ENCODE measurements around the gene ARHGAP32.

The ARHGAP32 gene

DNA sequence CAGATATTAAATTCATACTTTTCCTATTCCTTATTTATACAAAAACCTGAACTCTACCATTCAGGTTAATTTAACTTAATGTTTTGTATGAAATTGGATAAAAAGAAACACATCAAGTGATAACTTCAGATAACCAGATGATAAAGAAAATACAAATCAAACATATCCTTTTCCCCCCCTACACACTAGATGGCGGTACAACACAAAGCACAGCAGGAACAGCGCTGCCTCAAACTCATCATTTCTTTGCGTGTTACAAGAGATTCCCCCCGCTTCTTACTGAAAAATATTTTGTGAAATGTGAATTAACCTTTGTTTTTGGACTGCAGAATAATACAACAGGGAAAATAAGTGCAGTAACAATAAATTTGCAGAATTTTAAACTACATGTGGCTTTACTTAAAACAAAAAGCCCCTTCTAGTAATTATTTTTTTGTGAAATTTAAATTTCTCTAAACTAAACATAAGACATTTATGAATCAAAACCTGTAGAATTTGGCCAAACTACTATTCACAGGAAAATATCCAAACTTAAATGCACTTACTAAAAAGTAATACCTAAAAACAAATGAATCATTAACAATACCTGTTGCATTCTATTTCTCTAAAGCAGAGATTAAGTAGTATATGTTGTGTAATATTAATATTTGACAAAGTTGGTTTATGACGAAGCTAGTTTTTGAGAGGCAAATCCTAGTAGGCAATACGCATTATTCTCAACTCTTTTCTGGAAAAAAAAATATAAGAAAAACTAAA, 74.4 kb downstream of the ARHGAP32 start:
- DNase-seq (ENCODE audit: low spot score) = peak; percentile 34

DNA sequence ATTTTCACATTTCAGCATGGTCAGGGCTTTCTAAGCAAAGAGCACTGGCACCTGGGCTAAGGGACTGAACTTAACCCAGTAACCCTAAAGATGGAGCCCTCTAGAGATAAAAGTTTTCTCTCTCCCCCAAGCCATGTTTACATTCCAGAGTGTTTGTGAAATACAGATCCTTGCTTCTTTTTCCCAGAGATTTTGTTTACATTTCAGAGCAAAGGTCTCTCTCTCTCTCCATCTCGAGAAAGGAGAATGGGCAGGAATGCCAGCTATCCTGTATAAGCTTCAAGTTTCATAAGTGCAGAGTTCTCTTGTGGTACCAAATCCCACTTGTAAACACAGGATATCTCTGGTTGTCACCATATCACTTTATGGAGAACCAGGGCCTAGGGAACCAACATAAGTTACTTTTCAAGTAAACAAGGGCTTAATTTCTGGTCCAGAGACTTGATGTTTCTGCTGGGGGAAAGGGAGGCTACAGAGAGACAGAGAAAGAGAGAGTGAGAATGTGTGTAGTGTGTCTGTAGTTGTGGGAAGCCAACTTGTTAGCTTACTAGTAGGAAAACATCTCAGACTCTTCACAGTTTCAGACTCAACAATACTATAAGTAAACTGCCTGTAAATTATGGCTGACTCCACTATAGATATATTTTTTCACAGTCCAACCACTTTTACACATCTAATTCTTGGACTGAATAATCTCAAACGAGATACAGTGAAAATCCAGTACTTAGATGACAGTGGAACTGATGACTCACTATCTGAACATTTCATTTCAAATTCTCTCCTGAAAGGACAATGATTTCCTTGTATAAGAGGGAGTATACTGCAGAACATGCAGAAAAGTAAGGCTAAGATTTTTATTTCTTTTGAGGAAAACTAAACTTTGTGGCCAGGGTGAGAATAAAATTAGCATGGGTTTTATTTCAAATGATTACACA, 76.2 kb downstream of the ARHGAP32 start:
- no peak for DNase-seq (ENCODE audit: low spot score)

DNA sequence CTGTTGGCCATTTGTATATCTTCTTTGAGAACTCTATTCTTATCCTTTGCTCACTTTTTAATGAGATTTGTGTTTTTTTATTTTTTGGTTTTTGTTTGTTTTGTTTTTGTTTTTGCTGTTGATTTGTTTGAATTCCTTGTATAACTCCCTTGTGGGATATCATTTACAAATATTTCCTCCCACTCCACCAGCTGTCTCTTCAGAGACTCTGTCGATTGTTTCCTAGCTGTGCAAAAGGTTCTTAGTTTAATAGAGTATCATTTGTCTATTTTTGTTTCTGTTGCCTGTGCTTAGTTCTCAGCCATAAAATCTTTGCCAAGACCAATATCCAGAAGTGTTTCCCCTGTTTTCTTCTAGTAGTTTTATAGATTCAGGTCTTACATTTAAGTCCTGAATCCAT, 82.4 kb downstream of the ARHGAP32 start:
- DNase-seq (ENCODE audit: low spot score) = no peak

DNA sequence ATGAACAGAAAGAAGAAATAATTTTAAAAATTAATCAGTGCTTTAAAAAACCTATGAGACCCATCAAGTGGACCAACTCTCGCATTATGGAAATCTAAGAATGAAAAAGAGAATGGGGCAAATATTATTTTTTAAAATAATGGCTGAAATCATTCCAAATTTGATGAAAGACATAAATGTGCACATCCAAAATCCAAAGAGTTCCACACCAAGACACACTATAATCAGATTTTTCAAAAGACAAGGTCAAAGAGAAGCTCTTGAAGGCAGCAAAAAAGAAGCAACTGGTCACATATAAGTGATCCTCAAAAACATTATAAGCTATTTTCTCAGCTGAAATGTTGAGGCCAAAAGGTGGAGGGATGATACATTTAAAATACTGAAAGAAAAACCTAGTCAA, 85.3 kb downstream of the ARHGAP32 start:
- no peak for DNase-seq (ENCODE audit: low spot score)

DNA sequence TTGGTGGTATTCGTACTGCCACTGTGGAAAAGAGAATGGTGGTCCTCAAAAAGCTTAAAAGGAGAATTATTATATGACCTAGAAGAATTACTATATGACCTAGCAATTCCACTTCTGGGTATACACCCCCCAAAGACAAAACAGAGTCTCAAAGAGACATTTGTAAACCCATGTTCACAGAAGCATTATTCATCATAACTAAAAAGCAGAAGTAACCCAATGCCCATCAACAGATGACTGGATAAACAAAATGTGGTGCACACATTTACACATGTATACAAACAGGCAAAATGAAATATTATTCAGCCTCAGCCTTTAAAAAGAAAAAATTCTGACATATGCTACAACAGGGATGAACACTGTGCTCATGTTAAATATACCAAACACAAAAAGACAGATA, 89.4 kb downstream of the ARHGAP32 start:
- DNase-seq (ENCODE audit: low spot score) = no peak

DNA sequence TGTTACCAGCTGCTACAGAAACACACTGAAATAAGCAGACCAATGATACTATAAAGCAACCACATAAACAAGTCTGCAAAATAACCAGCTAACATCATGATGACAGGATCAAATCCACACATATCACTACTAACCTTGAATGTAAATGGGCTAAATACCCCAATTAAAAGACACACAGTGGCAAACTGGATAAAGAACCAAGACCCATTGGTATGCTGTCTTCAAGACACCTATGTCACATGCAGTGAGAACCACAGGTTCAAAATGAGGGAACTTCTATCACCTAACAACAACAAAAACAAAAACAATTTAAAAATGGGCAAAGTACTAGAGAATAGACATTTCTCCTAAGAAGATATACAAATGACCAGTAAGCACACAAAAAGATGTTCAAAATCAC, 89.9 kb downstream of the ARHGAP32 start:
- no peak for DNase-seq (ENCODE audit: low spot score)

DNA sequence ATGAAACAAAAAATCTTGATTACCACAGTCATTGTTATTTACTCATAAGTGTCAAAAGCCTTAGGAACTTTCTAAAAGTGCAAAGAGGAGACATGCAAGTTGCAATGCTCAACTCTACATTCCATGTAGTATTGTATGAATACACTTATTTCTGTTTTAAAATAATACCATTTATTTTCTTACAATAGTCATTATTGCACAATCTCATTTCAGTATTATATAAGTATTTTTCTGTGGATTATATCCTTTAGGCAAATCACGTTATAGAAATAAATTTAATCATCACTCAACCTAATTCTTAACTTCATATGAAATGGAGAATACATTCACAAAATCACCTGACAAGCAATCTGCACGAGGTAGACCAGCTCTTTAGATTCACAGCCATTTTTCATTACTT, 98.8 kb downstream of the ARHGAP32 start:
- no peak for DNase-seq (ENCODE audit: low spot score)

DNA sequence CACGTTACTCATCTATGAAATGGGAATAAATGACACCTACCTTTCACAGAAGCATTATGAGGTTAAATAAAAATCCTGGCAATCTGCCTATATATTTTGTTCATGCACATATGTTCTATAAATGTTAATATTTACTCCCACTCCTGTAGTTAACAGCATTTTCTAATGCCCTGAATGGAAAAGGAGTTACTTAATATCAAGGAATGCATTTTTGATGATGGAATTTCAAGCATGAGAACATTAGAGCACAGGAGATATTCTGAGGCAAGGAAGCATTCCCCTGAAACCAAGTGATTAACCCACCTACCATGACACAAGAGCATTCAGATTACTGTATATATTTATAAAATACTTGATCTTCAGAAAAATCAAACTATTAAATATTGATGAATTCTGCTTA, 102.1 kb downstream of the ARHGAP32 start:
- DNase-seq (ENCODE audit: low spot score) = no peak

DNA sequence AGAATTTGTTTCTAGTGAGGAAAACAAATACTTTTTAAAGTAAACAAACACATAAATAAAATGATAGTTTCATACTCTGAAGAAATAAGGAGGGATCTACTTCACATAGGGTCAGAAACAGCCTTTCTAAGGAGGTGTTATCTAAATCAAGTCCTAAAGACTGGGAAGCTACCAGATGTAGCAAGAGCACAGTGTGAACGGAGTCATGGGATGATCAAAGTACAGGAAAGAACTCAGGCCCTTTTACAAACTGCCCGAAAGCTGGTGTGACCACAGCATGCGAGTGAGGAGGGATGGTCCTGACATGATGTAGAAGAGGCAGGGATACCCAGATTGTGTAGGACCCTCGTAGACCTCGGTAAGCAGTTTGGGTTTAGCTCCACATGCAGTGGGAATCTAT, 102.8 kb downstream of the ARHGAP32 start:
- DNase-seq (ENCODE audit: low spot score) = no peak

DNA sequence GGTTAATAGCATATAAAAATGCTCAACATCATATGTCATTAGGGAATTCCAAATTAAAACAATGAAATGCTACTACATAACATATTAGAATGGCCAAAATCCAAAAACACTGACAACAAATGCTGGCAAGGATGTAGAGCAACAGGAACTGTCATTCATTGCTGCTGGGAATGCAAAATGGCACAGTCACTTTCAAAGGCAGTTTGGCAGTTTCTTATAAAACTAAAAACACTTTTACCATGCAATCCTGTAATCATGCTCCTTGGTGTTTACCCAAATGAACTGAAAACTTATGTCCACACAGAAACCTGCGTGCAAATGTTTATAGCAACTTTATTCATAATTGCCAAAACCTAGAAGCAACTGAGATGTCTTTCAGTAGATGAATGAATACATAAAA, 105.1 kb downstream of the ARHGAP32 start:
- DNase-seq (ENCODE audit: low spot score) = no peak

DNA sequence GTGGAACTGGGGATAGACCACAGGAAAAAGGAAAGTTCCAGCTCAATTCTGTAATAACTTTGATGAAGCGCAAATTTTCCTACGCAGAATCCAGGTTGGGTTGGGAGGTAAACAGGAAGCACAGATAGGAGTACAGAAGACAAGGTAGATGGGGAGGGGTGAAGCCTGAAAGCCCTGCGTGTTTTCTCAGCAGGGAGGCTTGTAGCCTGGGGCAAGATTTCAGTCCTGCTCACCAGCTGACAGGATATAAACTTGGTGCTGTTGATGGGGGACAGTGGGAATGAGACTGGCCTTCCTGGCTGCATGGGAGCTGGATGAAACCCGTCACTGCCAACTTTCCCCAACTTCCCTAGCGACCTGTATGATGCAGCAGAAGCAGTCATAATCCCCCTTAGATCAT, 114.9 kb downstream of the ARHGAP32 start:
- DNase-seq (ENCODE audit: low spot score) = no peak

DNA sequence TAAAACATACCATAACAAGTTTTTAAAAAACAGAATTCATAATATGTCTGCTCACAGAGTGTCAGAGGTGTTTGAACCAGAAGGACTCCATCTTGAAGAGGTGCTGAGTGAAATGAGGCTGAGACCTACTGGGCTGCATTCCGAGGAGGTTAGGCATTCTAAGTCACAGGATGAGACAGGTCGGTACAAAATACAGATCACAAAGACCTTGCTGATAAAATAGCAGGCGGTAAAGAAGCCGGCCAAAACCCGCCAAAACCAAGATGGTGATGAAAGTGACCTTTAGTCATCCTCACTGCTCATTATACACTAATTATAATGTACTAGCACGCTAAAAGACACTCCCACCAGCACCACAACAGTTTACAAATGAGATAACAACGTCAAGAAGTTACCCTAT, 116.4 kb downstream of the ARHGAP32 start:
- DNase-seq (ENCODE audit: low spot score) = no peak

DNA sequence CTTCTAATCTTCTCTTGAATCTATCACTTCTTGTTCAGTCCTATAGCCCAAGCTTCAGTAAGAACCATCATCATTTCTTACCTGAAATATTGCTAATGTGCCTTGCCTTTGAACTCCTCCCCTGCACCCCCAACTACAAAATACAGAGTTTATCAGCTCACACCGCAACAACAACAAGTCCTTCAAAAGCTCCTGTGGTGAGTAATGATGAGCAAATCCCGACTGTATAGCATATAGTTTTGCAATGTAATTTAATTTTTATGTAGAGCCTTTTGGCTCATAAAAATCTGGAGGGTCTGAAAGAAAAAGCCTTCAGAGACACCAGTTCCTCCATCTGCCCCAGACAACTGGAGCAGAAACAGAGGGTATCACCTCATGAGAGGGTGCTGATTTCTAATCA, 124.7 kb downstream of the ARHGAP32 start:
- no peak for DNase-seq (ENCODE audit: low spot score)

DNA sequence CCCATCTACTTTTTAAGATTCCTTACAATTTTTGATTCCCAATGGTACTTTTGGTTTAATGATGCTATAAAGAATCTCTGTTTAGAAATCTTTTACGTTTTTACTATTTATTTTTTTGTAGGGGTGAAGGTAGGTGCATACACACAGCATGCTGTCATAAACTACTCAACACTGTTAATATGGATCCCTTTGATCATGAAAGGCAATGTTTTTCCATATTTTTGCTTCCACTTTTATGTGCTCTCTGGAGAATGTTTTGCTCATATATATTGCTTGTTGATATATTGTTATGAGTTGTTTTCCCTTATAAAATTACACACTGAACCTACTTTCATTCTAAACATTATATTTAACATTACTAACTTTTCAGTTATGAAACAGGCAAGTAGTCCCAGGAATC, 125.9 kb downstream of the ARHGAP32 start:
- no peak for DNase-seq (ENCODE audit: low spot score)

DNA sequence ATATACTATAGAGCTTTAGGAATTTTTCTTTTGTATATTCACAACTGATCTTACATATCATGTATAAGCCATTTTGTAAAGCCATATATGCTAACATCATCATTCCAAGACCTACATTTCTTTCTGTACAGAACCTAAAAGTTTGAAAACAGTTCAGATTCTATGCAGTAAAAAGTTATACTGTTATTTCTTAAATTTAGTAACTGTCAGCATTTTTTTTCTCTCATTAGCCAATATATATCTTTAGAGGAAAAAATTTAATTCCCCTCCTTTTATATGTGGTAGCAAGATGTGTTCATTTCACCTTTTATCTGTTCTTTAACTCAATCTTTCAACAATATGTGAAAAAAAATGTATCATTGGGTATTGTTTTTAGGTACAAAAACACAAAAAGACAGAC, 129.0 kb downstream of the ARHGAP32 start:
- DNase-seq (ENCODE audit: low spot score) = no peak

DNA sequence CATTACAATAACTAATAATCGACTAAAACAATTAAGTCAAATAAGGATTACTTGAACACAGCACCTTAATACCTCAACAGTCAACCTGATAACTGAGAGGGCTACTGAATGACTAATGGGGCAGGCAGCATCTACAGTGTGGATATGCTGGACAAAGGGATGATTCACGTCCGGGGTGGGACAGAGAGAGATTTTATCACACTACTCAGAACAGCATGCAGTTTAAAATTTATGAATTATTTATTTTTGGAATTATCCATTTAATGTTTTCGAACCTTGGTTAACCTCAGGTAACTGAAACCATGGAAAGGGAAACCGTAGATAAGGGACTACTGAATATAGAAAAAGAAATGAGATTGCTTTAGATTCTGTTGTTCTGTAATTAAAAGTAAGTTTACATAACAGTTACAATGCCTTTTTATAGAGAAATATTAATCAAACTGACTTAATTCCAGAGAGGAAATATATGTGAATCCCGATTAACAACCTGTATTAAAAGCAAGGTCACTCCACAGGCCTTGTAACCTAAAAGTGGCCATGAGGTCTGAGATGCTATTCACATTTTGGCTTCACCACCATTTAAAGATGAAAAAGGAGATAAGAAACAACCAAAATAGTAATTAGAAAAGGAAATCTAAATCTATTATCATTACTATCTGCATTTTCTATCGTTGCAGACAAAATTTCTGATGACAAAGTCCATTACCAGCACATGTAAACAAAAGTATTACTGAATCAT, 130.5 kb downstream of the ARHGAP32 start:
- DNase-seq (ENCODE audit: low spot score) = no peak

DNA sequence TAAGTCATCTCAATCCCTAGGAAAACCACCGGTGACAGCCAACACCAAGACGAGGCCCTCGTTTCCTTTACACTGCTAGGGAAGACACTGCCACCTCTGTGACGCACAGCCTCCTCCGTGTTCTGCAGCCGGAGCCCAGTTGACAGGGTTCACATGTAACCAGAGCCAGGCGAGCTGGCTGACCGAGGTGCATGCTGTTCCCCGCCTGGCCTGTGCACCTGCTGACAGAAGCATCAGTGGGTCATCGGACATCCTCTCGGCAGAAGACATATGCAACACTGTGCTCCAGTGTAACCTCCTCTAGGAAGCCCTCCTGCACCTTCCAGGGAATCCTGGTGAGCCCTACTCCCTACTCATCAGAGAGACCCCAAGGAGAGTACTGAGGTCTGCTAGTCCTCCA, 135.2 kb downstream of the ARHGAP32 start:
- no peak for DNase-seq (ENCODE audit: low spot score)

DNA sequence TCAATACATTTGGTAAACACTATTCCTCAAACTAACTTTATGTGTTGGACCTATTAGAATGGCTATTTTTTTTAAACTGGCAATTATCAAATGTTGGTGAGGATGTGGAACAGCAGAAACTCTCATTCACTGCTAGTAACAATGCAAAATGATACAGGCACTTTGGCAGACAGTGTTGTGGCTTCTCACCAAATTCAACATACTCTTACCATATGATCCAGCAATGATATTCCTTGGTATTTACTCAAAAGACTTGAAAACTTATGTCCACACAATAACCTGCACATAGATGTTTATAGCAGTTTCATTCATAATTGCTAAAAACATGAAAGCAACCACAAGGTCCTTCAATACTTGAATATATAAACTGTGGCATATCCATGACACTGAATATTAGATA, 136.9 kb downstream of the ARHGAP32 start:
- DNase-seq (ENCODE audit: low spot score) = no peak

DNA sequence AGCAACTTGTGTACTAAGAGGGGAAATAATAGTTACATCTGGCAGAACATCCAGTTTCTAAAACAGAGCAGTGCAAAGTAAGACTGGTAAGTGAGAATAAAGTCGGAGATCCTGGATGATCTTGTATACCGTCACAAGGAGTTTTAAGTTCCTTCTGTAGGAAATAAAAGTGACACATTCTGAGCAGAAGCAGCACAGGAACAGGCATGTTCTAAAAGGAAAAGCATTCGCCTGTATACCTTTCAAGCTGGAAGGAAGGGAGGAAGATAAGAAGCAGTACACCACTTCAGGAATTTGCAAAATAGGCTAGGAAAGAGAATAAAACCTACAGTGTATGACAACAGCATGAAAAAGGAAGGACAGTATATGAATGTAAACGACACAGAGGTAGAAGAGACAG, 143.2 kb downstream of the ARHGAP32 start:
- DNase-seq (ENCODE audit: low spot score) = no peak

DNA sequence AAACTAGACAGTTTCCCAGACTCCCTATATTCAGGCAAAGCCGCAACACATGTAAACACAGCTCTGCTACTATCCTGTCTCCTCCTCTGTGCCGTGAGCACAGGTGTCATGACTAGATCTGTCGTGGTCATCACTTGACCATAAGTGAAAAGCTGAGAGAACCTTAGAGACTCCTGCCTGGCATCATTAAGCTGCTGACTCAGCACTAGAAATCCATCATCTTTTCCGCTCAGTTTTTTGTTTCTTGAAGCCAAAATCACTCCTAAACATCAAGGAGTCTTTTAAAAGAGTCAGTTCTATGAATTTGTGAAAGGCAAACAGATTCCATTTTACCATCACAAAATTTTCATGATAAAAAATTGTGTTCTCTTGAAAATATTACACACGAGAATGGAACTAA, 147.0 kb downstream of the ARHGAP32 start:
- no peak for DNase-seq (ENCODE audit: low spot score)

DNA sequence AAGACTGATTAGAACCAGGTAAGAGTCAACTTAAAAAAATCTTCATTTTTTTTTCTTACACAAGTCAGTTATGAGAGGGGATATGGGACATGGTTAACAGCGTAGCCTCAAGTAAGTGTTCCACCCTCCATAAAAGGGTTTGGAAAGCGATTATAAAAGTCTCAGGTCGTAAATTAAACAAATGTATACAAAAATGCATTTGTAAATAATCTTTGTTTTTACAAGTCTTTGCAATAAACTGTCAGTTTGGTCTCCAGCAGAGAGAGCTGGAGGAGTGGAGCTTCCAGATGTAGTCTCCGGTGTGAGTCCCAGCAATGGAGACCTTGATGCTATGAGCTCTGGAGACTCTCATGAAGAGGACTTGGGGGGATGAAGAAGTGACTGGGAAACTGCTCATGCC, 149.6 kb downstream of the ARHGAP32 start:
- no peak for DNase-seq (ENCODE audit: low spot score)

DNA sequence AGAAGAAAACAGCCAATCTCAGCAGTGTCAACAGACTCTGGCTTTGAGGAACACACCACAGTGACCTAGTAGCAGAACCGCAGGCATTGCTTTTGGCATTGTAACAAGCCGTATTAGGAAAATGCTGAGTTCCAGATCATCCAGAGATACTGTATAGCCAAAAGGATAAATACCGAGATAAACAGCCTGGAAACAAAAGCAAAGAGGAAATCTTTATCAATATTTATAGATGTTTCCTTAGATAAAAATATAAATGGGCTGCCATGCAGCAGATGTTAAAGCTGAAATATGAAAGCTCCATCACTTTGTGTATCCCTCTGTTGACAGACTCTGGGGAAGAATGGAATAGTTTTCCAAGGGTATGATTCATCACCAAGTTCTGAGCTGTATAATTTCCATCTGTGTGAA, 150.5 kb downstream of the ARHGAP32 start:
- DNase-seq (ENCODE audit: low spot score) = no peak
